Sigmoid colon (tissue), 7 donors: Measurements from ENCODE around the gene CSTF3. TPM values are rescaled to one million over a fixed set of nuclear protein-coding genes. Genes with fewer than 3 reads are reported as not detected.

Experiments
- DNase-seq: peaks from one replicate; pipeline ENCODE4 v3.0.0-alpha.2; 2019
- H3K27ac ChIP-seq, 4 donors: fragments of 200-600 bp; sonication (generic); one replicate each; pipeline ENCODE4 v1.5.1; 2016 to 2019; ENCODE audit warnings: mild to moderate bottlenecking in 1 of 4
- H3K27me3 ChIP-seq, 3 donors: fragments of 200-600 bp; sonication (generic); one replicate each; pipeline ENCODE4 v1.5.1; 2019; ENCODE audit warnings: mild to moderate bottlenecking in 1 of 3
- H3K36me3 ChIP-seq, 4 donors: fragments of 200-600 bp; sonication (generic); one replicate each; pipeline ENCODE4 v1.5.1; 2016 to 2019
- H3K4me1 ChIP-seq, 4 donors: fragments of 200-600 bp; sonication (generic); one replicate each; pipeline ENCODE4 v1.5.1; 2017 to 2019
- H3K4me3 ChIP-seq, 4 donors: fragments of 200-600 bp; sonication (generic); one replicate each; pipeline ENCODE4 v1.5.1; 2017 to 2019; ENCODE audit warnings: mild to moderate bottlenecking in 2 of 4, moderate library complexity in 1 of 4
- H3K9me3 ChIP-seq, 4 donors: fragments of 200-600 bp in 3 of 4; sonication (generic) in 3 of 4; one replicate each; pipeline versions ENCODE4 v1.5.1 to v1.6.1; 2013 to 2019
- EP300 ChIP-seq, 4 donors: sonication (generic); formaldehyde crosslinking; IDR thresholded peaks; one replicate each; pipeline ENCODE4 v1.6.1; 2017; ENCODE audit warnings: antibody characterized with exemption in 4 of 4
- POLR2A ChIP-seq, 2 donors: fragments of 450-650 bp; IDR thresholded peaks; one replicate each; pipeline ENCODE4 v1.6.1; 2016; ENCODE audit warnings: antibody characterized with exemption in 2 of 2, mild to moderate bottlenecking in 2 of 2, moderate library complexity in 2 of 2
- POLR2AphosphoS5 ChIP-seq, 4 donors: sonication (generic); formaldehyde crosslinking; IDR thresholded peaks; one replicate each; pipeline ENCODE4 v1.6.1; 2017; ENCODE audit warnings: antibody characterized with exemption in 4 of 4
- WGBS, 2 donors: extraction: QIAGEN DNeasy Blood & Tissue Kit; methylation state at CpG; one replicate each; pipeline ENCODE4 v1.1.7; 2013; 5-methylcytosine and 5-hydroxymethylcytosine counted together
- intact Hi-C: fragments of 100-400 bp; cut with DNase I; formaldehyde crosslinking; loops from one replicate; pipeline ENCODE4 v1.15.1; 2023
- polyA plus RNA-seq, 3 donors: library from polyadenylated mRNA; stranded (reverse); fragments of 200-250 nt; gene quantifications; one replicate each; pipeline ENCODE4 v1.2.3, GENCODE V29; 2013
- total RNA-seq, 4 donors: library from RNA; depleted of rRNA; stranded (reverse); fragments of >200 nt; gene quantifications; one replicate each; pipeline ENCODE4 v1.1.0, GENCODE V29; 2016
- TF ChIP-seq, protein P1 (sequence below), 4 experiments: fragments of 450-650 bp in 3 of 4; fragments of 200-600 bp in 1 of 4; IDR thresholded peaks; one replicate each; pipeline ENCODE4 v1.5.1; 2016 to 2019; ENCODE audit warnings: antibody characterized with exemption in 4 of 4, mild to moderate bottlenecking in 3 of 4, moderate library complexity in 2 of 4
- donor health status: healthy with polysubstance abuse.
- donor health status: Bipolar disorder and iron deficiency.
- donor health status: healthy.

The CSTF3 gene
- total and polyA plus RNA-seq, 7 donors: 9.9 to 20.8 (median 11.6) TPM

DNA sequence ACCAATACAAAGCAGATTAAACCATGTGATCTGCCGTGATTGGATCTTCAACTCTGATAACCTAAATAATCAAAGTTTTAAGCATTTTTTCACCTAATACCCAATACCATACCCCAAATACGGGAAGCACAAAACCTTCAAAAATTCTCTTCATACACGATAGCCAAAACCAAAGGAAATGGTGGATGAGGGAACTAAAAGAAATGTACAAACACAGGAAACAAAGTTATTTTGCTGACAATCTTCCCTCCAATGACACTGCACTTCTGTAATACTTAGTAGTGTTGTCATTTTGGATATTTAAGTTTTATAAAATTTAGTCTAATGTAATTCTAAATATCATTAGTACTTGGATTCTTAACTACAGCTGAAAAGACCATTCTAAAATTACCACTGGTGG is 27.0 kb downstream of the CSTF3 start:
- Histone ChIP-seq H3K27me3 (no peaks in the 10 kb centered on the region), H3K4me3 (no peak overlapping the region), H3K4me1 (peaks cover 0 to 21% (median 15%) of the 10 kb centered on the region in 4 donors), H3K9me3 (no peaks in the 10 kb centered on the region), H3K27ac (no peak overlapping the region), H3K36me3 (peaks cover 0 to 2% (median 0%) of the 10 kb centered on the region in 4 donors)
- 66 to 89% methylated on average over 3 of the region's 3 CpGs for WGBS, 2 donors
- TF ChIP-seq, protein P1, sequence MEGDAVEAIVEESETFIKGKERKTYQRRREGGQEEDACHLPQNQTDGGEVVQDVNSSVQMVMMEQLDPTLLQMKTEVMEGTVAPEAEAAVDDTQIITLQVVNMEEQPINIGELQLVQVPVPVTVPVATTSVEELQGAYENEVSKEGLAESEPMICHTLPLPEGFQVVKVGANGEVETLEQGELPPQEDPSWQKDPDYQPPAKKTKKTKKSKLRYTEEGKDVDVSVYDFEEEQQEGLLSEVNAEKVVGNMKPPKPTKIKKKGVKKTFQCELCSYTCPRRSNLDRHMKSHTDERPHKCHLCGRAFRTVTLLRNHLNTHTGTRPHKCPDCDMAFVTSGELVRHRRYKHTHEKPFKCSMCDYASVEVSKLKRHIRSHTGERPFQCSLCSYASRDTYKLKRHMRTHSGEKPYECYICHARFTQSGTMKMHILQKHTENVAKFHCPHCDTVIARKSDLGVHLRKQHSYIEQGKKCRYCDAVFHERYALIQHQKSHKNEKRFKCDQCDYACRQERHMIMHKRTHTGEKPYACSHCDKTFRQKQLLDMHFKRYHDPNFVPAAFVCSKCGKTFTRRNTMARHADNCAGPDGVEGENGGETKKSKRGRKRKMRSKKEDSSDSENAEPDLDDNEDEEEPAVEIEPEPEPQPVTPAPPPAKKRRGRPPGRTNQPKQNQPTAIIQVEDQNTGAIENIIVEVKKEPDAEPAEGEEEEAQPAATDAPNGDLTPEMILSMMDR (IDR thresholded peaks at IDR 0.05): no peak
- TF ChIP-seq EP300 (IDR thresholded peaks at IDR 0.05) (no peak), POLR2AphosphoS5 (IDR thresholded peaks at IDR 0.05) (no peak), POLR2A (IDR thresholded peaks at IDR 0.05) (no peak)
- intact Hi-C loops: no loop called here
- DNase-seq: no peak

DNA sequence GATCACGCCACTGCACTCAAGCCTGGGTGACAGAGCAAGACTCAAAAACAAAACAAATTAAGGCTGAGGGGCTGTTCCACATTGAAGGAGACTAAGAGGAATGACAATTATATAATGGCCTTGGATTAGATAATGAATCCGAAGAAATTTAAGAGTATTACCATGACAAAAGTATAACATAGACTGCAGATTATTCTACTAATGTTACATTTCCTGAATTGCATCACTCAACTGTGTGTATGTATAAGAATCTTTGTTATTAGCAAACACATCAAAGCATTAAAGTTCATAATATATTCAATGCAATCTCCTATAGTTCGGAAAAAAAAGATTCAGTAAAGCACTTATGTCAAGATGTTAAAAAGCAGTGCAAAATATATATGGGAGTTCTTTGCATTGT is 27.5 kb downstream of the CSTF3 start:
- TF ChIP-seq, protein P1 (IDR thresholded peaks at IDR 0.05): no peak
- TF ChIP-seq POLR2A (IDR thresholded peaks at IDR 0.05): no peak
- no peak for TF ChIP-seq POLR2AphosphoS5 (IDR thresholded peaks at IDR 0.05)
- no peak for TF ChIP-seq EP300 (IDR thresholded peaks at IDR 0.05)
- Histone ChIP-seq H3K4me3 (no peak overlapping the region), H3K4me1 (peaks cover 0 to 21% (median 15%) of the 10 kb centered on the region in 4 donors), H3K27me3 (no peaks in the 10 kb centered on the region), H3K27ac (no peak overlapping the region), H3K36me3 (no peaks in the 10 kb centered on the region), H3K9me3 (no peaks in the 10 kb centered on the region)
- 93 to 94% methylated on average over 3 of the region's 3 CpGs for WGBS, 2 donors
- no peak for DNase-seq
- intact Hi-C loops: no loop called here

DNA sequence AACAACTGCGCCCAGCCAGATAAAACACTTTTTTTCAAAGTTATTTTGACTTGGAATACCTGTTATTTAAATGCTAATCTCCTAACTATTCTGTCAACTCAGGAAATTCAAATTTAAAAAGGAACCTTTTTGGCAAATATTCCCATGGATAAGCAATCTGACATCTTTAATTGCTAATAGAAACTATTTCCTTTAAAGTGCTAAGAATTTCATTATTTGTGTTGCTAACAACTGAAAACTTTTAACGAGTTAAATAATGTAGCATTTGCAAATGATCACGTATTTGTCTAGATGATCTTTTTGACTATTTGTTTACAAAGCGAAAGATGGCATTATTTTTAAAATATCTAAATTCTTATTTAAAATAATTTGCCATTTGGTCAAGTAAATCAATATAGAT is 28.8 kb downstream of the CSTF3 start:
- Histone ChIP-seq H3K9me3 (no peaks in the 10 kb centered on the region), H3K4me3 (no peak overlapping the region), H3K36me3 (no peaks in the 10 kb centered on the region), H3K27ac (no peak overlapping the region), H3K4me1 (peaks cover 0 to 21% (median 15%) of the 10 kb centered on the region in 4 donors), H3K27me3 (no peaks in the 10 kb centered on the region)
- intact Hi-C loops: no loop called here
- 72 to 83% methylated on average over 4 of the region's 4 CpGs for WGBS, 2 donors
- no peak for DNase-seq
- TF ChIP-seq POLR2A (IDR thresholded peaks at IDR 0.05) (no peak), EP300 (IDR thresholded peaks at IDR 0.05) (no peak), POLR2AphosphoS5 (IDR thresholded peaks at IDR 0.05) (no peak)
- TF ChIP-seq, protein P1 (IDR thresholded peaks at IDR 0.05): no peak

DNA sequence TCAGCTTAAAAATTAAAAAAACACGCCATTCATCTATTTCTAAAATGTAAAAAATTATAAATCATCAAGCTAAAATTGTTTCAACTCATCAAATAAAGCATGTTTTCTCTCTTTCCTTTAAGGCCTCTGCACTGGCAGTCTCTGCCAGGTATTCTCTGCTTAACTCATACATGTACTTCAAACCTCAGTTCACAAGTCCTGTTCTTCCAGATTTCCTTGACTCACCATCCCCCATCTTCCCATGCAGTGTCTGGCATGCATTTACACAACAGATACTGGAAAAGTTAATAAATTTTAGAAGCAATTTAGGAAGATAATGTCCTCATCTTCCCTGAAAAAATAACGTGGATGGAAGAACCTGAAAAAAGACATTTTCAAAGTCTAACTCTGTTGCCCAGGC is 32.5 kb downstream of the CSTF3 start:
- intact Hi-C loops: no loop called here
- Histone ChIP-seq H3K27me3 (no peaks in the 10 kb centered on the region), H3K4me3 (no peak overlapping the region), H3K4me1 (no peaks in the 10 kb centered on the region), H3K9me3 (no peaks in the 10 kb centered on the region), H3K36me3 (no peaks in the 10 kb centered on the region), H3K27ac (no peak overlapping the region)
- DNase-seq: no peak
- 63 to 82% methylated on average over 2 of the region's 2 CpGs for WGBS, 2 donors
- TF ChIP-seq EP300 (IDR thresholded peaks at IDR 0.05) (no peak), POLR2AphosphoS5 (IDR thresholded peaks at IDR 0.05) (no peak), POLR2A (IDR thresholded peaks at IDR 0.05) (no peak)
- TF ChIP-seq, protein P1 (IDR thresholded peaks at IDR 0.05): no peak

DNA sequence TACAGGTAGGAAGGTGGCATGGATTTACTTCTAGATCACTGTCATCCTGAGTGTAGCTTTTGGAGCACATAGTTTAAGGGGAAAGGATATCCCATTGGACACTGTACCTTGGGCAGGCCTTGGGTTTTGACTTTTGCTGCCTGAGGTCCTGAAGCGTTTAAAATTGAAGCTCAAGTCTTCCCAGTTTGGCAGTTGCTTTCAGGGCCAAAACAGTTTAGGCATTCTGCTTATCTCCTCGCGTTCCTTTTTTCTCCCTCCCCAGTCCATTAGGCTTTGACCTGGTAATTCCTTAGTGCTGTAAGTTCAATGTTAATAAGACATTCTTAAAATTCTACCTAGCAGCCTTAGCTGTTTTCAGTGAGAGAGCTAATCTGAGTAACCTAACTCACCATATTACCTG is 35.7 kb downstream of the CSTF3 start:
- H3K9me3 ChIP-seq: no peaks in the 10 kb centered on the region
- TF ChIP-seq POLR2AphosphoS5 (IDR thresholded peaks at IDR 0.05): no peak
- TF ChIP-seq POLR2A (IDR thresholded peaks at IDR 0.05): no peak
- TF ChIP-seq, protein P1 (IDR thresholded peaks at IDR 0.05): no peak
- no peak for TF ChIP-seq EP300 (IDR thresholded peaks at IDR 0.05)
- WGBS, 2 donors: 95 to 97% methylated on average over 3 of the region's 3 CpGs

More for the DNA sequence above, 35.7 kb downstream of the CSTF3 start:
- Histone ChIP-seq H3K36me3 (no peaks in the 10 kb centered on the region), H3K4me3 (no peak overlapping the region), H3K4me1 (no peaks in the 10 kb centered on the region), H3K27ac (no peak overlapping the region), H3K27me3 (no peaks in the 10 kb centered on the region)
- intact Hi-C loops: no loop called here
- DNase-seq: no peak
